B cell (primary cell): ENCODE measurements around the gene FGFR2.

ENCODE experiments used
- EZH2 ChIP-seq: IDR thresholded peaks from 2 replicates; pipeline ENCODE4 v1.6.1; 2012; ENCODE audit warnings: borderline replicate concordance, low read depth, mild to moderate bottlenecking, moderate library complexity, low read length; ENCODE audit not compliant: insufficient read depth, poor library complexity, severe bottlenecking
- TF ChIP-seq, protein P1 (sequence below): fragments of 200-600 bp; IDR thresholded peaks from one replicate; pipeline ENCODE4 v1.8.0; 2022; ENCODE audit warnings: antibody characterized with exemption, mild to moderate bottlenecking

DNA sequence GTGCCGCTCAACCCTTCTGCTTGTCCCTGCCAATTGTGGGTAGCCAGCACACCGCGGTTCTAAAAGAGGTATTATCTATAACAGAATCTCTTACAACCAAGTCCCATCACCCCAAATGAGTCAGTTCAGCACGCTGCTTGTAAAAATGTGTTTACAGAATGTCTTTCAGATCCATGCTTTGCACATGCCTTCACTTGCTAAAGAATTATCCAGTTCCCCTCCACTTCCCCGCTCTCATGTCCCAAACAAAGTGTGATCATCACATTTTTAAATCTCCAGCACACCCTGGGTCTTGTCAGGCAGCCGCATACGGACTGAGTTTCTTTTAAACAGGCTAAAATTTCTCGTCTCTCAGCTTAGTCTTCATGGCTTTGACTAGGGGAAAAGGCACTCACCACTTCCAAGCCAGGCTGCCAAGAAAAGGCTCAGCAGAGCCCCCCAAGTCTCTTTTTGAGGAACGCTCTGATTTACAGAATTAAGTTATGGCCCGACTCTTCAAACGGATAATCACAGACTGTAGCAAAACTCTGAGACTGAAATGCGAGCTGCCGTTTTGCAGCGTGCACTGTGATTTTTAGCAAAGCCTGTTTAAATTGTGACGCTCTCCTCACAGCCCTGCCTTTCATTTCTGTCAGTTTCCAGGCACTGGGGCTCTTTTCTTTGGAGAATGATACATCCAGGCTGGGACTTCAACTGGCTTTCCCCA lies 29.8 kb upstream of the FGFR2 start:
- TF ChIP-seq, protein P1, sequence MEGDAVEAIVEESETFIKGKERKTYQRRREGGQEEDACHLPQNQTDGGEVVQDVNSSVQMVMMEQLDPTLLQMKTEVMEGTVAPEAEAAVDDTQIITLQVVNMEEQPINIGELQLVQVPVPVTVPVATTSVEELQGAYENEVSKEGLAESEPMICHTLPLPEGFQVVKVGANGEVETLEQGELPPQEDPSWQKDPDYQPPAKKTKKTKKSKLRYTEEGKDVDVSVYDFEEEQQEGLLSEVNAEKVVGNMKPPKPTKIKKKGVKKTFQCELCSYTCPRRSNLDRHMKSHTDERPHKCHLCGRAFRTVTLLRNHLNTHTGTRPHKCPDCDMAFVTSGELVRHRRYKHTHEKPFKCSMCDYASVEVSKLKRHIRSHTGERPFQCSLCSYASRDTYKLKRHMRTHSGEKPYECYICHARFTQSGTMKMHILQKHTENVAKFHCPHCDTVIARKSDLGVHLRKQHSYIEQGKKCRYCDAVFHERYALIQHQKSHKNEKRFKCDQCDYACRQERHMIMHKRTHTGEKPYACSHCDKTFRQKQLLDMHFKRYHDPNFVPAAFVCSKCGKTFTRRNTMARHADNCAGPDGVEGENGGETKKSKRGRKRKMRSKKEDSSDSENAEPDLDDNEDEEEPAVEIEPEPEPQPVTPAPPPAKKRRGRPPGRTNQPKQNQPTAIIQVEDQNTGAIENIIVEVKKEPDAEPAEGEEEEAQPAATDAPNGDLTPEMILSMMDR, result no peak
- no peak for TF ChIP-seq EZH2
